HCEC 1CT (cell line): ENCODE measurements around the gene NR0B2.
"Not testable (repeated sequence)": the region's sequence is repeated elsewhere in the genome, so short reads cannot be mapped to it uniquely, and the experiment has no call there.

Experiments
- DNase-seq: peaks from one replicate; pipeline ENCODE4 v3.0.0-alpha.2; 2017

NR0B2 gene

DNA sequence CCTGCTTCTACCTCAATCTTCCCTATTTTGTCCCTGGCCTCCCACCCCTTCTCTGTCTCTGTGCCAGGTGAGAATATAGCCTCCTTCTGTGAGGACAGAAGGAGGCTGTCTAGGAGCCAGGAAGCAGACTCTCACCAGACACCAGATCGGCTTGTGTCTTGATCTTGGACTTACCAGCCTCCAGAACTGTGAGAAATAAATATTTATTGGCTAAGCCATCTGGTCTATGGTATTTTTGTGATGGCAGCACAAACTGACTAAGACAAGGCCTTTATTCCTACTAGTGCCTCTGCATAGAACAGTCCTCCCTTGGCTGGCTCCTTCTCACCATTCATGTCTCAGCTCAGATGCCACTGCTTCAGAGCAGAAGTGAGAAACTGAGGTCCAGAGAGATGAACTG lies 25.5 kb downstream of the NR0B2 start:
- no peak for DNase-seq

DNA sequence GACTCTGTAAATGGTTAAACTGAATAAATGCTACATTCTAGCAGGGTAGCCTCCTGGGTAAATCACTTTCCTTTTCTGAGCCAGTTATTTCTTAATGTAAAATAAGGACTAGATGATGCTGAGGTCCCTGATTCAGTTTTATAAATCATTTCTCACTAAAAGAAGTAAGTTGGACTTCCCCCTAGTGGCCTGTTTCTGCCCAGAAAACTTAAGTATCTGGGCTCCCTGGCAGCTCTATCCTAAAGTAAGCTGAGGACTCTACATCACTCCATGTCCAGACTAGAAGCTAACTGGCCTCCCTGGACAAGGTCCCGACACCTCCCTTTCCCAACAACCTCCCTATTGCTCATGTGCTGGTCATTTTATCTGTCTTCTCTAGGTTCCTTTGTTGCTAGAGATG lies 26.6 kb downstream of the NR0B2 start:
- peak; percentile 48 for DNase-seq

DNA sequence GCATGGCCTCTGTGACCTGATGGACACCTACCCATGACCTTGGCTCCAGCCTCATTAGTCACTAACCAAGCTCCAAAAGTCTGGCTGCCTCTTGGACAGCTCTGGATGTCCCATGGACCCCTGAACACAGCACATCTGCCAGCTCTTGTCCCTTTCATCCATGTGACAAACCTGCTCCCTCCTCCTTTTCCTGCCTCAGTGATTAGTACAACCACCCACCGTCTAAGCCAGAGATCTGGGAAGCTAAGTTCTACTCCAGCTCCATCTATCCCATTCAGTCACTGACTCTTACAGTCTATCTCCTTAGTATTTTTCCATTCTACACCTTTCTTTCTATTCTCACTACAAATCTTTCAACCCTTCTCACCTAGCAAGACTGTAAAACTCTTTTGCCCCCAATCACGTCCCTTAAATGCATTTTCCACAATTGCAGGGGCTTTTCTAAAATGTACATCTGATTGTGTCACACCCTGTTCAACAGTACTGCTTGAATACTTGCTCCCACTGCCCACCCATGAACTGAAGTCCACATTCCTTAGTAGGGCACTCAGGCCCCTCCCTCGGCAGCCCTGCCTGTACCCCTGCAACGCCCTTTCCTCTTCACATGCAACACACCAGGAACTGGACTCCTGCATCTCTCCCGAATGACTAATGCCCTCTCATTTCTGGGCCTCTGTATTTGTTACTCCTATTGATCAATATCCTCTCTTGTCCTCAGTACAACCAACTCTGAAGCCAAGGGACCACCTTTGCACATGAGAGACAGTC lies 30.9 kb downstream of the NR0B2 start:
- DNase-seq = no peak

DNA sequence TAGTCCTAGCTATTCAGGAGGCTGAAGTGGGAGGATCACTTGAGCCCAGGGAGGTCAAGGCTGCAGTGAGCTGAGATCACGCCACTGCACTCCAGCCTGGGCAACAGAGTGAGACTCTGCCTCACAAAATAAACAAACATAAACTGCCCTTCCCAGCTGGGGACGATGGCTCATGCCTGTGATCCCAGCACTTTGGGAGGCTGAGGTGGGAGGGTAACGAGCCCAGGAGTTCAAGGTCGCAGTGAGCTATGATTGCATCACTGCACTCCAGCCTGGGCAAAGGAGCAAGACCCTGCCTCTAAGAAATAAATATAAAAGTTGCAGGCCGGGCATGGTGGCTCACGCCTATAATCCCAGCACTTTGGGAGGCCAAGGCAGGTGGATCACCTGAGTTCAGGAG lies 32.2 kb downstream of the NR0B2 start:
- not testable (repeated sequence) for DNase-seq

DNA sequence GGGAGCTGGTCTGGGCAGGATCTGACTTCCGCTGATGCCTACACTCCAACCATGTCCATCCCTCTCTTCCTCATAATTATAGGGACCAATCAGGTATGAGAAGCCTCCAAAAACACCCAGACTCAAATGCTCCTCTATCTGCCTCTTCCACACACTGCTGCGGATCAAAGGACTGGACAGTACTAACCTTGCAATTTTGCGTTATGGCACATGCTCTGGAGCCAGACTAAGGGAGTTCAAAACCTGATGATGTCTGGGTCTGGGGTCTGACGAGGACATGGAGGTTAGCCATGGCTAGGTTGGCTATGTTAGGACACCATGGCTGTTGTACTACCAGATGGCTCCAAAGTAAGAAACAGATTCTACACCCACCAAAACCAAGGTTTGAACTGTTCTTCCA lies 34.0 kb downstream of the NR0B2 start:
- no peak for DNase-seq

DNA sequence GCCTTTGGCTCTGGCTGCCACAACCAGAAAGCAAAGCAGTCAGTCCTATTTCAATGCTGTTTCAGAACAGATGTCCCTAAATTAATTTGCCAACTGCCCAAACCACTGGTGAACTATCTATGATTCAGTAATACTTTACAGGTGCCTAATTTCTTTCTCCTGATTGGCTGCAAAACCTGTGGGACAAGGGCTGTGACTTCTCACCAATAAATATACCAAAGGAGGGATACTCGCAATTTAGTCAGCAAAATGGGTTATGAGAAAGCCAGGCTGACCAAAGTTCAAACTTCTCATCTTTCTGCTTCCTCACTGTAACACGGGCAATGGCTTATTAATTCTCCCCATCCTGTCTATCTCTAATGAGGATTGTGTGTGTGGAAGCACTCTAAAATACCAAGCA lies 36.4 kb downstream of the NR0B2 start:
- no peak for DNase-seq

DNA sequence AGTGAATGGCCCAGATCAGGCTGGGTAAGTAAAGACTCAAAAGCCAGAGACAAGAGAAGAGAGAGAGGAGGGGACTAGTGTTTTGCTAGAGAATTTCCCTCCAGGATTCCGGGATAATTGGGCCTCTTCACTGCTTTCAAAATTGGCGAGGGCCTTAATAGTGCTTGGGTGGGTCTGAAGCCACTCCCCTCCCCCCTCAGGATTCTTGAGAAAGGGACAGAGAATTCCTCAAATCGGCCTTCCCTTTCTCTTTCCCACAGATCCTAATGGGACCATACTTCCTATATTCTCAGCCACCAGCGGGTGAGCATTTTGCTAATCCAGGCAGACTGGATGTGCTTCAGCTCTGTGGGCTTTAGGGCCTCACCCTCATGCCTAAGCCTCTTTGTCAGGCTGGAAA lies 38.9 kb downstream of the NR0B2 start:
- no peak for DNase-seq

DNA sequence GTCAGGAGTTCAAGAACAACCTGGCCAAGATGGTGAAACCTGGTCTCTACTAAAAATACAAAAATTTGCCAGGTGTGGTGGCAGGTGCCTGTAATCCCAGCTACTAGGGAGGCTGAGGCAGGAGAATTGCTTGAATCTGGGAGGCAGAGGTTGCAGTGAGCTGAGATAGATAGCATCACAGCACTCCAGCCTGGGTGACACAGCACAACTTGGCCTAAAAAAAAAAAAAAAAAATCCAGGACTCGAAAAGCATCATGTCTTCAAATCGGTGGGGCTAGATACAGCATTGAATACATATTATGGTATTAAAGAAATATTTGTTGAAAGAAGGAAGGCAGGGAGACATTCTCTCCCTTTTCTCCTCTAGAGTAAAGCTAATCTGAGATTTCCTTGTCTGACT lies 40.7 kb downstream of the NR0B2 start:
- not testable (repeated sequence) for DNase-seq

DNA sequence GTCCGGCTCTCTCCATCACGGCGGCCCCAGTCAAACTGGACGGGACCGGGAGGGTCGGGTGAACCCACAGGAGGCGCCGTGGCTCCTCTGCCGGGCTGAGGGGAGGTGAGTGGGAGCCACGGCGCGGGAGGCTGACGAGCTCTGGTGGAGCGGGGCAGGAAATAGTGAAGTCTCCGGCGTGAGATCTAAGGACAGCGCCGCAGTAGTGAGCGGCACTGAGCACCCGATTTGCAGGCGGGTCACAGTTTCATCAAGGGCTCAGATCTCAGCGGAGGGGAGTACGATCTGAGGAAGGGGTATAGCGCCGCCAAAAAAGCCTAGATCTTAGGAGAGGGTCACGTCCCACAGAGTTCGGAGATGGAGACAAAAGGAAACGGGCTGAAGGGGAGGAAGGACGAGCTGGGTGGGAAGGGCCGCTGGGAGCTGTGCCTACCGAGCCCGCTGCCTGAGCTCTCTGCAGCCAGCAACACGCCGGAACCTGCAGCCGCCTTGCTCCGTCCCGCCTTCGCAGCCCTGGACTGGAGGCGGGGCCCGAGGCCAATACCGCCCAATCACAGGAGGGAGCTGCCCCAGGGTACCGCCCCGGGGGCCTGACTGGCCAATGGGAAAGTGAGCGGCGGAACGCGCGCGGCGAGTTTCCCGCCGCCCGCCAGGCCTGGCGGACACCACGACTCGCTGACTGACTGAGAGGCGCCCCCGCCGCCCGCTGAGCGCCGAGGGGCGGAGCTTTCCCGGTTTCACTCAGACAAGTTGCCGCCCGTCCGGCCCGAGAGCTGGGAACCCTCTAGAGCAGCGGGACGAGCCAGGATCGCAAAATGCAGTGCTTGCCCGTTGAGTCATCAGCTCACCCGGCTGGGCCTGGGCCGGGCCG lies 48.9 kb downstream of the NR0B2 start:
- peak; percentile 99 for DNase-seq

DNA sequence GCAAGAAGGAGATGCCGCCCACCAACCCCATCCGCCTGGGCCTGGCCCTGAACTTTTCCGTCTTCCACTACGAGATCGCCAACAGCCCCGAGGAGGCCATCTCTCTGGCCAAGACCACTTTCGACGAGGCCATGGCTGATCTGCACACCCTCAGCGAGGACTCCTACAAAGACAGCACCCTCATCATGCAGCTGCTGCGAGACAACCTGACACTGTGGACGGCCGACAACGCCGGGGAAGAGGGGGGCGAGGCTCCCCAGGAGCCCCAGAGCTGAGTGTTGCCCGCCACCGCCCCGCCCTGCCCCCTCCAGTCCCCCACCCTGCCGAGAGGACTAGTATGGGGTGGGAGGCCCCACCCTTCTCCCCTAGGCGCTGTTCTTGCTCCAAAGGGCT lies 50.1 kb downstream of the NR0B2 start:
- no peak for DNase-seq

DNA sequence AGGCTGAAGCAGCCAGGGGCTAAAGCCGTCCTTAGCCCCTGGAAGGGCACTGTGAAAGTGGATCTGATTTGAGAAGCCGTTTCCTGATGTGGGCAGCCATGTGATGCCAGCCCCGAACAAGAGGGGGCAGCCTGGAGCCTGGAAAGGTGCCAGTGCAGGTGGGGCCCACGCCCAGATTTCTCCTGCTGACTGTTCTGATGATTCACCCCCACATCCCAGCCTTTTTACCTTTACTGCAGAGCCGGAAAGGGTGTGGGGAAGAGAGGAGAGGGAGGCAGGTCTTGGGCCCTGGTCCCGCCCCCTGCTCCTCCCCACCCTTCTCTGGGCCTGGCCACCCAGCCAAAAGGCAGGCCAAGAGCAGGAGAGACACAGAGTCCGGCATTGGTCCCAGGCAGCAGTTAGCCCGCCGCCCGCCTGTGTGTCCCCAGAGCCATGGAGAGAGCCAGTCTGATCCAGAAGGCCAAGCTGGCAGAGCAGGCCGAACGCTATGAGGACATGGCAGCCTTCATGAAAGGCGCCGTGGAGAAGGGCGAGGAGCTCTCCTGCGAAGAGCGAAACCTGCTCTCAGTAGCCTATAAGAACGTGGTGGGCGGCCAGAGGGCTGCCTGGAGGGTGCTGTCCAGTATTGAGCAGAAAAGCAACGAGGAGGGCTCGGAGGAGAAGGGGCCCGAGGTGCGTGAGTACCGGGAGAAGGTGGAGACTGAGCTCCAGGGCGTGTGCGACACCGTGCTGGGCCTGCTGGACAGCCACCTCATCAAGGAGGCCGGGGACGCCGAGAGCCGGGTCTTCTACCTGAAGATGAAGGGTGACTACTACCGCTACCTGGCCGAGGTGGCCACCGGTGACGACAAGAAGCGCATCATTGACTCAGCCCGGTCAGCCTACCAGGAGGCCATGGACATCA lies 50.7 kb downstream of the NR0B2 start, which contains the start of gene SFN:
TSS of gene SFN (plus strand) at position 369 of the 904 bp plus-strand sequence. CDS start at position 433, 64 bp downstream.
- no peak for DNase-seq

DNA sequence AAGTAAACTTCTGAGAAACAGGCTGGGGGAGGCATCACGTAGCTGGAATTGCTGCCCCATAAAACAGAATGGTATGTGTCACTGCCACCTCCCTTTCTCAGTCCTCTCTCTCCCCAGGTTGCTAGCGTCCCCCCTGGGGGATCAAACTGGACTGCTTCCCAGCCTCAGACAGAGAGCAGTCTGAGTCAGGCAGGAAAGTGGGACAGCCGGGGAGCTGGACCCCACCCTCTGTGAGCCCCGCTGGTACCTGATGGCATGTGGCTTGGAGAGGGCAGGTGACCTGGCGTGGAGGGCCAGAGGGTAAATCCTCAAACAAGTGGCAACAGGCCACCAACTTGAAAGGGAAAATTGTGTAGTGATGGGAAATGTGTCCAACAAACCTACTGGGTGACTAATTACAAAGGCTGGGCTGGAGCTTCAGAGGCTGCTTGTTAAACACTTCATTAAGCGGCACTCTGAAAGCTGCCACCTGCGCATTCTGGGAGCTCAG lies 51.8 kb downstream of the NR0B2 start:
- no peak for DNase-seq
